Articular chondrocyte of knee joint (primary cell): Measurements from ENCODE around the gene KRTAP21-2. TPM values are rescaled to one million over a fixed set of nuclear protein-coding genes. Genes with fewer than 3 reads are reported as not detected.

Experiments used
- small RNA-seq: library from RNA; depleted of rRNA; stranded (forward); fragments of <200 nt; gene quantifications from one replicate; pipeline ENCODE3, GENCODE V24; 2012
- total RNA-seq: library from RNA; depleted of rRNA; stranded (reverse); fragments of >200 nt; gene quantifications from 2 replicates; pipeline ENCODE4 v1.2.3, GENCODE V29; 2012

KRTAP21-2 gene
- 1.3 TPM in 1 of 2 replicates, not detected in the other for total RNA-seq

GRCh38 chr21:30747159-30747558 lies at the start of gene KRTAP21-2:
KRTAP21-2 (minus strand) TSS chr21:30747259; CDS start chr21:30747202, 57 bp downstream.

GRCh38 chr21:30755328-30755727 lies 8.3 kb upstream of the KRTAP21-2 start, which contains the start of gene KRTAP21-1:
KRTAP21-1 (minus strand) TSS chr21:30755428; CDS start chr21:30755378, 50 bp downstream.

GRCh38 chr21:30718239-30718909 lies 28.7 kb downstream of the KRTAP21-2 start, which contains the start of gene KRTAP21-3:
KRTAP21-3 (minus strand) TSS chr21:30718777; CDS start chr21:30718759, 18 bp downstream.

Small RNA genes lying within 50 kb of the gene (small RNA-seq; reads per million reads assigned to genes)
- gene AP000244.1 (not detected), gene KRTAP21-3 (not detected)

Other genes with a start within 250 kb of the KRTAP21-2 start
- gene KRTAP19-5, start 245.1 kb downstream of the KRTAP21-2 start, total RNA-seq, result not detected in 2 replicates
- not detected in 2 replicates for gene KRTAP19-6, start 205.4 kb downstream of the KRTAP21-2 start, total RNA-seq
- gene KRTAP19-7, start 185.9 kb downstream of the KRTAP21-2 start, total RNA-seq, result not detected in 2 replicates
- gene KRTAP22-2, start 156.9 kb downstream of the KRTAP21-2 start, total RNA-seq, result not detected in 2 replicates
- gene KRTAP6-3, start 154.8 kb downstream of the KRTAP21-2 start, total RNA-seq, result not detected in 2 replicates
- not detected in 2 replicates for gene KRTAP6-2, start 148.4 kb downstream of the KRTAP21-2 start, total RNA-seq
- gene KRTAP22-1, start 146.2 kb downstream of the KRTAP21-2 start, total RNA-seq, result not detected in 2 replicates
- not detected in 2 replicates for gene KRTAP6-1, start 133.3 kb downstream of the KRTAP21-2 start, total RNA-seq
- not detected in 2 replicates for gene KRTAP20-1, start 130.8 kb downstream of the KRTAP21-2 start, total RNA-seq
- gene KRTAP20-4, start 126.6 kb downstream of the KRTAP21-2 start, total RNA-seq, result not detected in 2 replicates
- not detected in 2 replicates for gene KRTAP20-2, start 112.1 kb downstream of the KRTAP21-2 start, total RNA-seq
- gene KRTAP20-3, start 104.4 kb downstream of the KRTAP21-2 start, total RNA-seq, result not detected in 2 replicates
- not detected in 2 replicates for gene KRTAP21-3, start 28.5 kb downstream of the KRTAP21-2 start, total RNA-seq
- gene KRTAP21-1, start 8.2 kb upstream of the KRTAP21-2 start, total RNA-seq, result not detected in 2 replicates
- gene KRTAP8-1, start 66.0 kb upstream of the KRTAP21-2 start, total RNA-seq, result not detected in 2 replicates
- not detected in 2 replicates for gene KRTAP7-1, start 82.5 kb upstream of the KRTAP21-2 start, total RNA-seq
- gene KRTAP11-1, start 134.3 kb upstream of the KRTAP21-2 start, total RNA-seq, result not detected in 2 replicates